Liver (tissue), 9 donors: ENCODE measurements around the gene TMBIM1. TPM values are rescaled to one million over a fixed set of nuclear protein-coding genes. Genes with fewer than 3 reads are reported as not detected.

Experiments used
- DNase-seq: peaks from one replicate; pipeline ENCODE4 v3.0.0-alpha.2; 2017; ENCODE audit warnings: low spot score
- H3K27ac ChIP-seq, 2 donors: one replicate each; pipeline ENCODE4 v1.7.0; 2013; ENCODE audit warnings: inconsistent platforms in 2 of 2, low read length in 2 of 2, control low read depth in 1 of 2, low read depth in 1 of 2, mild to moderate bottlenecking in 1 of 2
- H3K27me3 ChIP-seq, 4 donors: one replicate each; pipeline versions ENCODE4 v1.6.1 to v1.7.0; 2013; ENCODE audit warnings: low read length in 3 of 4, inconsistent platforms in 1 of 4, mild to moderate bottlenecking in 1 of 4, moderate library complexity in 1 of 4; ENCODE audit not compliant: control insufficient read depth in 4 of 4, insufficient read depth in 4 of 4
- H3K36me3 ChIP-seq, 4 donors: one replicate each; pipeline versions ENCODE4 v1.6.1 to v1.7.0; 2013; ENCODE audit warnings: low read length in 3 of 4, mild to moderate bottlenecking in 3 of 4, low read depth in 1 of 4, moderate library complexity in 1 of 4; ENCODE audit not compliant: control insufficient read depth in 4 of 4, insufficient read depth in 3 of 4
- H3K4me1 ChIP-seq, 4 donors: one replicate each; pipeline versions ENCODE4 v1.6.1 to v1.7.0; 2013; ENCODE audit warnings: low read length in 3 of 4, mild to moderate bottlenecking in 3 of 4, moderate library complexity in 1 of 4; ENCODE audit not compliant: control insufficient read depth in 4 of 4, insufficient read depth in 4 of 4
- H3K4me3 ChIP-seq, 3 donors: one replicate each; pipeline versions ENCODE4 v1.6.1 to v1.7.0; 2013; ENCODE audit warnings: low read length in 3 of 3, control low read depth in 1 of 3, low read depth in 1 of 3, mild to moderate bottlenecking in 1 of 3
- H3K9ac ChIP-seq, 2 donors: one replicate each; pipeline ENCODE4 v1.7.0; 2013; ENCODE audit warnings: low read length in 2 of 2, mild to moderate bottlenecking in 2 of 2, moderate library complexity in 2 of 2, control low read depth in 1 of 2, low read depth in 1 of 2
- H3K9me3 ChIP-seq, 4 donors: one replicate each; pipeline versions ENCODE4 v1.6.1 to v1.7.0; 2013; ENCODE audit warnings: low read length in 3 of 4; ENCODE audit not compliant: control insufficient read depth in 4 of 4
- ATF3 ChIP-seq: IDR thresholded peaks from 2 replicates; pipeline ENCODE4 v1.6.1; 2016; ENCODE audit warnings: antibody characterized with exemption
- CTCF ChIP-seq: fragments of 150-350 bp; IDR thresholded peaks from 2 replicates; pipeline ENCODE4 v1.5.1; 2017; ENCODE audit warnings: improper control_type of control experiment, low read depth, low read length; ENCODE audit not compliant: missing input control
- EGR1 ChIP-seq, 2 donors: IDR thresholded peaks; 2 replicates each; pipeline ENCODE4 v1.6.1; 2016 to 2018; ENCODE audit warnings: antibody characterized with exemption in 2 of 2, low read depth in 2 of 2
- FOXA1 ChIP-seq: IDR thresholded peaks from 2 replicates; pipeline ENCODE4 v1.6.1; 2016; ENCODE audit warnings: antibody characterized with exemption
- FOXA2 ChIP-seq: IDR thresholded peaks from 2 replicates; pipeline ENCODE4 v1.6.1; 2016; ENCODE audit warnings: antibody characterized with exemption
- GABPA ChIP-seq, 2 donors: IDR thresholded peaks in 1 of 2; conservative IDR thresholded peaks in 1 of 2; 2 replicates each; pipeline ENCODE4 v1.6.1; 2016; ENCODE audit warnings: antibody characterized with exemption in 2 of 2, mild to moderate bottlenecking in 1 of 2, moderate library complexity in 1 of 2
- HNF4A ChIP-seq, 2 donors: conservative IDR thresholded peaks; 2 replicates each; pipeline ENCODE4 v1.6.1; 2016; ENCODE audit warnings: antibody characterized with exemption in 2 of 2, mild to moderate bottlenecking in 2 of 2
- HNF4G ChIP-seq: IDR thresholded peaks from 2 replicates; pipeline ENCODE4 v1.6.1; 2016; ENCODE audit warnings: antibody characterized with exemption
- JUND ChIP-seq, 2 donors: IDR thresholded peaks; 2 replicates each; pipeline ENCODE4 v1.6.1; 2016; ENCODE audit warnings: antibody characterized with exemption in 2 of 2
- MAX ChIP-seq: IDR thresholded peaks from 2 replicates; pipeline ENCODE4 v1.6.1; 2016; ENCODE audit warnings: antibody characterized with exemption
- NR2F2 ChIP-seq: IDR thresholded peaks from 2 replicates; pipeline ENCODE4 v1.6.1; 2016; ENCODE audit warnings: antibody characterized with exemption
- RAD21 ChIP-seq, 2 donors: IDR thresholded peaks; 2 replicates each; pipeline ENCODE4 v1.6.1; 2016; ENCODE audit warnings: antibody characterized with exemption in 2 of 2, mild to moderate bottlenecking in 2 of 2
- REST ChIP-seq: IDR thresholded peaks from 2 replicates; pipeline ENCODE4 v1.6.1; 2016; ENCODE audit warnings: antibody characterized with exemption, mild to moderate bottlenecking
- RXRA ChIP-seq, 2 donors: IDR thresholded peaks; 2 replicates each; pipeline ENCODE4 v1.6.1; 2017 to 2018; ENCODE audit warnings: antibody characterized with exemption in 2 of 2, mild to moderate bottlenecking in 1 of 2
- SP1 ChIP-seq: IDR thresholded peaks from 2 replicates; pipeline ENCODE4 v1.6.1; 2018; ENCODE audit warnings: antibody characterized with exemption, mild to moderate bottlenecking
- TAF1 ChIP-seq: conservative IDR thresholded peaks from 2 replicates; pipeline ENCODE4 v1.6.1; 2016; ENCODE audit warnings: antibody characterized with exemption, mild to moderate bottlenecking
- YY1 ChIP-seq: IDR thresholded peaks from 2 replicates; pipeline ENCODE4 v1.6.1; 2016; ENCODE audit warnings: antibody characterized with exemption, mild to moderate bottlenecking
- ZBTB33 ChIP-seq: IDR thresholded peaks from 2 replicates; pipeline ENCODE4 v1.6.1; 2016; ENCODE audit warnings: antibody characterized with exemption
- WGBS: extraction: QIAGEN DNeasy Blood & Tissue Kit; methylation state at CpG from one replicate; pipeline ENCODE4 v1.1.7; 2013; 5-methylcytosine and 5-hydroxymethylcytosine counted together
- polyA plus RNA-seq, 2 donors: library from polyadenylated mRNA; stranded (reverse) in 1 of 2; unstranded in 1 of 2; fragments of 200-250 nt in 1 of 2; fragments of >200 nt in 1 of 2; fragmentation: Nextera tagmentation in 1 of 2; extraction: Ambion mirVana in 1 of 2; gene quantifications; one replicate each; pipeline versions ENCODE4 v1.2.1 to v1.2.3, GENCODE V29; 2013 to 2015
- total RNA-seq, 2 donors: library from RNA; depleted of rRNA; stranded (reverse); fragments of >200 nt; gene quantifications; one replicate each; pipeline ENCODE4 v1.2.3, GENCODE V29; 2014
- donor health status: healthy.
- donor health status: healthy.
- donor health status: healthy.
- donor health status: healthy.
- donor health status: healthy.

TMBIM1 gene
- total and polyA plus RNA-seq, 4 donors = 61.8 to 133 (median 114) TPM

GRCh38 chr2:218256612-218257350 lies 35.5 kb downstream of the TMBIM1 start:
- no peak for TF ChIP-seq SP1
- no peak for TF ChIP-seq RXRA (IDR thresholded peaks at IDR 0.05)
- no peak for TF ChIP-seq FOXA1
- no peak for TF ChIP-seq CTCF
- no peak for TF ChIP-seq EGR1 (IDR thresholded peaks at IDR 0.05; ENCODE audit: low read depth in 2 of 2)
- TF ChIP-seq MAX = no peak
- TF ChIP-seq HNF4G = no peak
- TF ChIP-seq GABPA (IDR thresholded peaks at IDR 0.05 in 1 of 2, conservative IDR thresholded peaks at IDR 0.05 in 1 of 2) = no peak
- no peak for TF ChIP-seq JUND (IDR thresholded peaks at IDR 0.05)
- TF ChIP-seq FOXA2 = no peak
- TF ChIP-seq REST = no peak
- TF ChIP-seq HNF4A (conservative IDR thresholded peaks at IDR 0.05) = no peak
- TF ChIP-seq ZBTB33 = no peak
- no peak for TF ChIP-seq ATF3
- no peak for TF ChIP-seq YY1
- TF ChIP-seq TAF1 = no peak
- TF ChIP-seq NR2F2 = no peak
- no peak for TF ChIP-seq RAD21 (IDR thresholded peaks at IDR 0.05)
- no peak overlapping the region for H3K4me3 ChIP-seq
- H3K27ac ChIP-seq = peak overlapping the region in 1 of 2 donors; percentile 4
- H3K9ac ChIP-seq = no peak overlapping the region
- 96% methylated on average over 13 of the region's 13 CpGs for WGBS
- no peaks in the 10 kb centered on the region for H3K27me3 ChIP-seq
- no peak for DNase-seq
- peaks cover 3 to 40% (median 34%) of the 10 kb centered on the region in 4 donors for H3K36me3 ChIP-seq
- H3K9me3 ChIP-seq = no peaks in the 10 kb centered on the region
- peaks cover 0 to 4% (median 0%) of the 10 kb centered on the region in 4 donors for H3K4me1 ChIP-seq
